Common myeloid progenitor, CD34-positive (primary cell): ENCODE data around the gene TSNAX.
A peak's percentile ranks its signal among the peaks of the same experiment; 100 is the strongest.

Experiments used
- CTCF ChIA-PET: fragments of 350-600 bp; sonication (Branson Sonifier 250); formaldehyde crosslinking; loops from one replicate; lab custom pipeline; 2021; ENCODE audit warnings: antibody characterized with exemption; lab: Charles Lee
- POLR2A ChIA-PET: fragments of 350-600 bp; sonication (Branson Sonifier 250); formaldehyde crosslinking; loops from one replicate; lab custom pipeline; 2021; ENCODE audit warnings: antibody characterized with exemption; lab: Charles Lee
- DNase-seq, 3 donors: peaks; one replicate each; pipeline versions ENCODE4 v3.0.0 to v3.0.0-alpha.2; 2013
- H3K27ac ChIP-seq, 2 experiments: 1 replicate in 1 of 2; 2 replicates in 1 of 2; pipeline ENCODE4 v1.7.0; 2013; ENCODE audit warnings: inconsistent platforms in 2 of 2, low read length in 2 of 2, mild to moderate bottlenecking in 2 of 2, low read depth in 1 of 2, moderate library complexity in 1 of 2; ENCODE audit not compliant: severe bottlenecking in 2 of 2, insufficient read depth in 1 of 2, poor library complexity in 1 of 2
- H3K27me3 ChIP-seq, 5 experiments: replicated peaks in 2 of 5; 1 replicate in 3 of 5; 2 replicates in 2 of 5; pipeline versions ENCODE4 v1.6.1 to v1.7.0; 2013; ENCODE audit warnings: low read length in 4 of 5, mild to moderate bottlenecking in 2 of 5, moderate library complexity in 2 of 5, inconsistent platforms in 1 of 5; ENCODE audit not compliant: insufficient read depth in 5 of 5, control insufficient read depth in 4 of 5
- H3K36me3 ChIP-seq, 4 experiments: 1 replicate in 2 of 4; 2 replicates in 2 of 4; pipeline versions ENCODE4 v1.6.1 to v1.7.0; 2013; ENCODE audit warnings: low read length in 3 of 4, control low read depth in 1 of 4, mild to moderate bottlenecking in 1 of 4; ENCODE audit not compliant: control insufficient read depth in 4 of 4, insufficient read depth in 4 of 4
- H3K4me1 ChIP-seq, 4 experiments: 1 replicate in 3 of 4; 2 replicates in 1 of 4; pipeline versions ENCODE4 v1.6.1 to v1.7.1; 2013; ENCODE audit warnings: low read length in 3 of 4, mild to moderate bottlenecking in 3 of 4, control low read depth in 1 of 4, inconsistent platforms in 1 of 4, moderate library complexity in 1 of 4; ENCODE audit not compliant: control insufficient read depth in 4 of 4, insufficient read depth in 4 of 4; ENCODE audit errors: control extremely low read depth in 1 of 4
- H3K4me3 ChIP-seq, 7 experiments: 1 replicate in 4 of 7; 2 replicates in 3 of 7; pipeline versions ENCODE4 v1.5.1 to v1.7.0; 2013; ENCODE audit warnings: mild to moderate bottlenecking in 7 of 7, low read length in 6 of 7, moderate library complexity in 6 of 7, inconsistent platforms in 2 of 7, low read depth in 2 of 7, control low read depth in 1 of 7; ENCODE audit not compliant: insufficient read depth in 4 of 7, control insufficient read depth in 1 of 7; ENCODE audit errors: extremely low read depth in 1 of 7
- H3K9me3 ChIP-seq, 5 experiments: 1 replicate in 4 of 5; 2 replicates in 1 of 5; pipeline versions ENCODE4 v1.6.1 to v1.7.1; 2013; ENCODE audit warnings: low read length in 4 of 5, mild to moderate bottlenecking in 2 of 5, inconsistent platforms in 1 of 5, low read depth in 1 of 5, moderate library complexity in 1 of 5; ENCODE audit not compliant: control insufficient read depth in 4 of 5, insufficient read depth in 2 of 5; ENCODE audit errors: control extremely low read depth in 1 of 5
- WGBS: methylation state at CpG from one replicate; pipeline ENCODE4 v1.1.5; 2013; ENCODE audit not compliant: insufficient coverage; 5-methylcytosine and 5-hydroxymethylcytosine counted together

The TSNAX gene

DNA sequence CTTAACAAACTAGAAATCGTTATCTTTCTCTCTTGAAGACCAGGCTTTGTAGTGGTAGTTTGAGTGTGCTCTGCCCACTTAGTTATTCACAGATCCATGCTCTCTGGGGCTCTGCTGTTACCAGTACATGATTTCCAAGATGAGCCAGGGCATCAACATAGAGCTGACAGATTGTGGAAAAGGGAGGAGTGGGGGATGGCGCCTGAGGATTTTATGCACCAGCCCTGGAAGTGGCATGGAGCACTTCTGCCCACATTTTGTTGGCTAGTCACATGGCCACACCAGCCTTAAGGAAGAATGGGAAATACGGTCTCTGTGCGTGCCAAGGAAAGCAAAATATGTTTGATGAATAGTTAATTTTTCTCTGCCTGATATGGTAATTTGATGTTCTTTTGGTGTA, 18.2 kb downstream of the TSNAX start:
- no peaks in the 10 kb centered on the region for H3K4me1 ChIP-seq
- peaks cover 7 to 36% (median 21%) of the 10 kb centered on the region in 4 experiments for H3K36me3 ChIP-seq
- no peaks in the 10 kb centered on the region for H3K9me3 ChIP-seq
- ChIA-PET CTCF (interaction anchor here (1.2 to 3.6 kb wide), 4 partner anchors 11 to 186 kb away, joined by 3 to 10 read pairs (median 4); no protein-coding TSS in a partner anchor), POLR2A (interaction anchor here (1.1 kb wide), 1 partner anchor 126 kb away, joined by 3 read pairs; no protein-coding TSS in a partner anchor)
- no peaks in the 10 kb centered on the region for H3K27me3 ChIP-seq
- 91% methylated on average over 3 of the region's 4 CpGs for WGBS
- no peak for DNase-seq
- H3K27ac ChIP-seq, result no peak overlapping the region
- H3K4me3 ChIP-seq, result no peak overlapping the region

DNA sequence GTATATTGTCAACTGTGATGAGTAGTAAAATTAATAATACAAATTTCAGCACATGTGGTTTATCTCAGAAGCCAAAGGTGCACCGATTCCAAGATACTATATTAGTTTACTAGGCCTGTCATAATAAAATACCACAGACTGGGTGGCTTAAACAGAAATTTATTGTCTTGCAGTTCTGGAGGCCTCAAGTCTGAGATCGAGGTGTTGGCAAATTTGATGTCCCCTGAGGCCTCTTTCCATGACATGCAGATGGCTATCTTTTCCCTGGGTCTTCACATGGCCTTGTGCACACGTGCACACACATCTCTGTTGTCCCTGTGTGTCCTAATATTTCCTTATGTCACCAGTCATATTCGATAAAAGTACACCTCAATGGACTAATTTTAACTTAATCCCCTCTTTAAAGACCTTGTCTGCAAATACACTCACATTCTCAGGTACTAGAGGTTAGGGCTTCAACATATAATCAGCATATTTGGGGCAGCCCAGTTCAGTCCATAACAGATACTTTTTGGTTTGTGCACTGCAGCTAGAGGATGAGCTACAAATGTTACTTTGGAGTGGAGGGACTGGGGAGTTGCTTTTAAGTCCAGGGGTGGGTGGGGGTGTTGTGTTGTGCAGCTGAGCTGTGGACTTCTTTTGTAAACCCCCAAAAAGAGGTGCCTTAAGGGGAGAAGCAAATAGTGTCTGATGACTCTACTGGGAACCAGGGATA, 21.4 kb downstream of the TSNAX start:
- H3K27me3 ChIP-seq, result no peaks in the 10 kb centered on the region
- no peak overlapping the region for H3K4me3 ChIP-seq
- peaks cover 7 to 19% (median 12%) of the 10 kb centered on the region in 4 experiments for H3K36me3 ChIP-seq
- no peaks in the 10 kb centered on the region for H3K4me1 ChIP-seq
- no peak overlapping the region for H3K27ac ChIP-seq
- no peak for DNase-seq
- POLR2A ChIA-PET, result no interaction called here
- CTCF ChIA-PET, result interaction anchor here (0.7 to 3.3 kb wide), 7 partner anchors 9 to 195 kb away, joined by 3 to 9 read pairs (median 4); no protein-coding TSS in a partner anchor
- H3K9me3 ChIP-seq, result no peaks in the 10 kb centered on the region
- 96% methylated on average over 3 of the region's 4 CpGs for WGBS

GRCh38 chr1:231550448-231550781, 21.9 kb downstream of the TSNAX start:
- DNase-seq, result peak; percentile 51 to 60 (median 58)
- ChIA-PET POLR2A (no interaction called here), CTCF (interaction anchor here (0.7 to 3.3 kb wide), 9 partner anchors 9 to 196 kb away, joined by 3 to 9 read pairs (median 3); no protein-coding TSS in a partner anchor)
- Histone ChIP-seq H3K9me3 (no peaks in the 10 kb centered on the region), H3K4me3 (no peak overlapping the region), H3K27me3 (no peaks in the 10 kb centered on the region), H3K27ac (no peak overlapping the region), H3K4me1 (no peaks in the 10 kb centered on the region), H3K36me3 (peaks cover 7 to 22% (median 14%) of the 10 kb centered on the region in 4 experiments)
- 9% methylated on average over 1 of the region's 2 CpGs for WGBS

- DNase-seq, result no peak
- no peaks in the 10 kb centered on the region for H3K9me3 ChIP-seq
- H3K4me3 ChIP-seq, result no peak overlapping the region
- POLR2A ChIA-PET, result no interaction called here
- H3K4me1 ChIP-seq, result no peaks in the 10 kb centered on the region
- 100% methylated on average over 1 of the region's 2 CpGs for WGBS
- no peak overlapping the region for H3K27ac ChIP-seq
- CTCF ChIA-PET, result interaction anchor here (1.1 kb wide), 1 partner anchor 212 kb away, joined by 3 read pairs; no protein-coding TSS in a partner anchor
- H3K27me3 ChIP-seq, result no peaks in the 10 kb centered on the region
- H3K36me3 ChIP-seq, result peaks cover 2 to 18% (median 14%) of the 10 kb centered on the region in 4 experiments
These were observed 24.9 kb downstream of the TSNAX start for GRCh38 chr1:231553320-231553719.

DNA sequence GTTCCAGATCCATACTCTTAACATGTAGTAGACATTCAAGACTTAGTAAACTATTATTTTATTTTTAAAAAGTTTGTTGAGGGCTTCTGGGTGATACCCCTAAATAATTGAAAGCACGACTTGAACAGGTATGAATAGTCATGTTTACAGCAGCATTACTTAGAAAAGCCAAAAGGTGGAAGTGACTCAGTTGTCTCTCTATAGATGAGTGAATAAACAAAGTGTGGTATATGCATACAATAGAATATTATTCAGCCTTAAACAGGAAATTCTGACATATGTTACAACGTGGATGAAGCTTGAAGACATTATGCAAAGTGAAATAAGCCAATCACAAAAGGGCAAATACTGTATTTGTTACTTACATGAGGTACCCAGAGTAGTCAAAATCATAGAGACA, 26.5 kb downstream of the TSNAX start:
- Histone ChIP-seq H3K27ac (no peak overlapping the region), H3K36me3 (peaks cover 0 to 15% (median 12%) of the 10 kb centered on the region in 4 experiments), H3K27me3 (no peaks in the 10 kb centered on the region), H3K9me3 (no peaks in the 10 kb centered on the region), H3K4me3 (no peak overlapping the region), H3K4me1 (no peaks in the 10 kb centered on the region)
- ChIA-PET POLR2A (no interaction called here), CTCF (interaction anchor here (1.2 to 1.3 kb wide), 2 partner anchors 14 to 17 kb away, joined by 3 to 4 read pairs; no protein-coding TSS in a partner anchor)
- WGBS, result no CpG with 5 or more reads among the region's 2 CpGs
- DNase-seq, result no peak

- DNase-seq, result no peak
- ChIA-PET POLR2A (no interaction called here), CTCF (interaction anchor here (1.8 kb wide), 1 partner anchor 12 kb away, joined by 4 read pairs; no protein-coding TSS in a partner anchor)
- Histone ChIP-seq H3K36me3 (peaks cover 0 to 18% (median 12%) of the 10 kb centered on the region in 4 experiments), H3K4me1 (no peaks in the 10 kb centered on the region), H3K4me3 (no peak overlapping the region), H3K27me3 (no peaks in the 10 kb centered on the region), H3K9me3 (no peaks in the 10 kb centered on the region), H3K27ac (no peak overlapping the region)
- 100% methylated on average over 1 of the region's 1 CpG for WGBS
These were observed 28.9 kb downstream of the TSNAX start for GRCh38 chr1:231557411-231557810.
